ENCODE measurements around the gene GADD45A.
"Not testable (repeated sequence)": the region's sequence is repeated elsewhere in the genome, so short reads cannot be mapped to it uniquely, and the experiment has no call there.

GADD45A gene

DNA sequence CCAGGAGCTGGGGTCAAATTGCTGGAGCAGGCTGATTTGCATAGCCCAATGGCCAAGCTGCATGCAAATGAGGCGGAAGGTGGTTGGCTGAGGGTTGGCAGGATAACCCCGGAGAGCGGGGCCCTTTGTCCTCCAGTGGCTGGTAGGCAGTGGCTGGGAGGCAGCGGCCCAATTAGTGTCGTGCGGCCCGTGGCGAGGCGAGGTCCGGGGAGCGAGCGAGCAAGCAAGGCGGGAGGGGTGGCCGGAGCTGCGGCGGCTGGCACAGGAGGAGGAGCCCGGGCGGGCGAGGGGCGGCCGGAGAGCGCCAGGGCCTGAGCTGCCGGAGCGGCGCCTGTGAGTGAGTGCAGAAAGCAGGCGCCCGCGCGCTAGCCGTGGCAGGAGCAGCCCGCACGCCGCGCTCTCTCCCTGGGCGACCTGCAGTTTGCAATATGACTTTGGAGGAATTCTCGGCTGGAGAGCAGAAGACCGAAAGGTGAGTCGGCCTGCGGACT is at the start of gene GADD45A:
Gene GADD45A, plus strand, starts transcription at position 135 of the 491 bp plus-strand sequence. Its CDS starts 294 bp downstream, at position 429.
- peak; percentile 91 to 92 for DNase-seq (ENCODE audit: low read depth in 2 of 2)

DNA sequence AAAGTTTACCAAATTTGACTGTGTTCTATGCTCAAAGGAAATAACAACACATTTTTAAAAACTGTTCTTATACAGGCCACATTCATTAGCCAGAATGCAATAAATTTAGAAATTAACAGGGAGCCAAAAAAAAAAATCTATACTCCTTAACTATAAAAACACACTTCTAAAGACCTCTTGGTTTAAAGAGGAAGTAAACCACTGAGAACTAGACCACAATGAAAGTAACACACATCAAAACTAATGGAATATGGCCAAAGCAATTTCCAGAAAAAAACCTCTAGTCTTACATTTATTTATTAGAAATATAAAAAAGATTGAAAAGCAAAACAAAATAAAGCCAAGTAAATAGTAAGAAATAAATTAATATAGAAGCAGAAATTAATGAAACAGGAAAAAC is 48.9 kb upstream of the GADD45A start:
- no peak for DNase-seq (ENCODE audit: low read depth in 2 of 2)

- no peak for DNase-seq (ENCODE audit: low read depth in 2 of 2)
Measured at GRCh38 chr1:67639361-67639760, 45.6 kb upstream of the GADD45A start.

- DNase-seq (ENCODE audit: low read depth in 2 of 2) = no peak
Measured at GRCh38 chr1:67642629-67643028, 42.4 kb upstream of the GADD45A start.

DNA sequence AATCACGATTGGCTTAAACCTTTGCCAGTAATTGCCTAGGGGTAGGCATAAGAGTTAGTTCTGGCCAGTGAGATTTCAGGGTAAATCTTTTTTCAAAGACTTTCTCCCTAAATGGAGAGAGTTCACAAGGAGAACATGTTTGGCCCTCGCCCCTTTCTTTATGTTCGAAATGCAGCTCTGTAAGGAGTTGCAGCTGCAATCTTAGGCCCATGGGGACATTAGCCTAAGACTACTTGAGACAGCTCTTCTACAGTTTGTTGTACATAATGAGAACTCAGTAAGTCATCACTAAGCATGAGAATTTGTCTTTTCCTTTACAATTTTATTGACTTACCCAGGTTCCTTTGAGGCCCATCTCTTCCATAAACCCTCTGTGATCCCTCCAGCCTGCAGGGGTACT is 40.4 kb upstream of the GADD45A start:
- DNase-seq (ENCODE audit: low read depth in 2 of 2) = no peak

DNA sequence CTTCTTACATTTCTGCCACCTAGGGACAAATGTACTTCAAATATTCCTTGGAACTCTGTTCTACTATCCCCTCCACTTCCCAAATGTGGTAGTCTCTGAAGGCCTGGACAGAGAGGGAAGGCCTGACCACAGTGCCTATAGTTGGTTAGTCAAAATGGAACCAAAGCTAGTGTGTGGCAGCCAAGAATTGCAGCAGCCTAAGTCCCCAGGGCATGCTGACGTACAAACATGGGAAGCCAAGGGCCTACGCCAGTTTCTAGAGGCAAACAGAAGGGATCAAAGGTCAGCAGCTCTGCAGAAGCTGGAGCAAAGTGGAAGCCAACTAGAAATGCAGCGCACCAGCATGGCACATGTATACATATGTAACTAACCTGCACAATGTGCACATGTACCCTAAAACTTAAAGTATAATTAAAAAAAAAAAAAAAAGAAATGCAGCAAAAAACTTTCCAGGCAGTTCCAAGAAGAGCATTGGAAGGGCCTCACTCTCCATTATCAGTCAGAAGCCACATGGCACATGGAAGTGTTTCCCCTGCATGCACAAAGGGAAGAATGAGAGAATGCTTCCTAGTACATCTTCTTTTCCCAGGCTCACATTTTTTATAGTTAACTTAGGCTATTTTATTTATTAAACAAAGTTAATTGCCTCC is 39.4 kb upstream of the GADD45A start:
- DNase-seq (ENCODE audit: low read depth in 2 of 2) = no peak

DNA sequence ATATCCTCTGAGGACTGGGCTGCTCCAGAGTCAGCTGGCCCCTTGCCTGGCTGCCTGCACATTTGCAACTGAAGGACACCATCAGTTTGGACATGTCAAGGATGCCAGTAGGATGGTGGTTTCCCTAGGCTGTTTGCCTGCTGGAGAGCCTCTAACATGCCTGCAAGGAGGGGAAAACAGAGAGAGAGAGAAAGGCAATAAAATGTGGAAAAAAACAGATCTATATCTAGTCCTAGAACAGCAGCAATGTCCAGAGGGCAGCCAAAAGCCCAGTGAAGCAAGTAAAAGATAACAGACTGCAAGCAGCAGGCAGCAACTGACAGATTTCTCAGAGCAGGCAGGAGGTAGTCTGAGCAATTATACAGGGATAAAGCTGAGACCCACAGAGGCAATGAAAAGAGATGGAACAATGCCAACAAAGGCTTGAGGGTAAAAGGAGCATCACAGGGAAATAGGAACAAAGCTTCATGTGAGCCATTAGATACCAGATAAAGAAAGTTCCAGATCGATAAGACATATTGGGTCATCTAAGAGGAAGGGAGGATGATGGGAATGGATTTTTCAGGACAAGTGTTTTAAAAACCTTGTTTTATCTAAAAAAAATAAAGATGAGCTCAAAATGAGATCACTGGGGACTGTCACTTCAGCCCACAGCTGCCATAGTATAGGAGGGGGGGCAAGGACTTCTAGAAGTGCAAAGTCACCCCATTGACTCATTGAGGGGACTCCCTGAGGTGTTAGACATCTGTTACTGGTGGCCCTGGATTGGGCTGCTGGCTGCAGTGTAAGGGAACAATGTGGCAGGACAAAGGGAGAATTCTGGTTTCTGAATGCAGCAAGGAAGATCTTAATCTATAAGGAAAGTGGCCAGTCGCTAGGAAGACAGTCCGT is 38.6 kb upstream of the GADD45A start:
- no peak for DNase-seq (ENCODE audit: low read depth in 2 of 2)

DNA sequence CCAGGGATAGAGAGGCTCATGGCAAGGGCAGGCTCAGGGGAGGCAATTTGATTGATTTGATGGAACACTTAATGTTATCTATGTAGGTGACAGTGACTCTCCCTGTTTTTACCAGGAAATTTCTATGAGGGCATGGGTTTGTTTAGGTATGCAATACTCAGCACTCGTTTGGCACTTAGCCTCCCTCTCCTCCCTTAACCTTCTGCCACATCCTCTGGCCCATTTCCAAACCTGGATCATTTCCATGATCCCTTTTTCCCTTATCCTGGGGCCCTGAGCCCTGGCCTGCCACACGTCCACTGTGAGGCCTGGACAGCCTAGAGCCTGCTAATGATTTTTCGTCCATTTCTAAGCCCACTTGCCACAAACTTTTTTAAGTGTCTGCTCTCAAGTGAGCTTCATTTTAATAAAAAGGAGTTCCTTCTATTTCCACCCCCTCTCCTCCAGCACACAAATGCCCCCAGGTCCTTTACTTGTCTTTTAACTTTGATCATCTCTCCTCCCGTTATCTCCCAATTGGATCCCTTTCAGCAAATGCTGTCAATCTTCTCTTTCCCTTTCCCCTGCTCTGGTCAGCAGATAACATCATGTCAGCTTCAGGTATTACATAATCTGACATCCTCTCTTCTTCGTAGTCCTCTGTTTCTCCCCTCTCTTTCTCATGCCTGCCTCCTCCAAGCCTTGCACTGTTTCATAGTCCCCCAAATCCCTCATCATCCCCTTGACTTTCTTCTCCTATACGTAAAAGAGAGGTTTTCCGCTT is 37.8 kb upstream of the GADD45A start:
- DNase-seq (ENCODE audit: low read depth in 2 of 2) = no peak

GRCh38 chr1:67647814-67648358 is 37.1 kb upstream of the GADD45A start:
- no peak for DNase-seq (ENCODE audit: low read depth in 2 of 2)

- no peak for DNase-seq (ENCODE audit: low read depth in 2 of 2)
Measured at GRCh38 chr1:67648582-67649326, 36.2 kb upstream of the GADD45A start.

DNA sequence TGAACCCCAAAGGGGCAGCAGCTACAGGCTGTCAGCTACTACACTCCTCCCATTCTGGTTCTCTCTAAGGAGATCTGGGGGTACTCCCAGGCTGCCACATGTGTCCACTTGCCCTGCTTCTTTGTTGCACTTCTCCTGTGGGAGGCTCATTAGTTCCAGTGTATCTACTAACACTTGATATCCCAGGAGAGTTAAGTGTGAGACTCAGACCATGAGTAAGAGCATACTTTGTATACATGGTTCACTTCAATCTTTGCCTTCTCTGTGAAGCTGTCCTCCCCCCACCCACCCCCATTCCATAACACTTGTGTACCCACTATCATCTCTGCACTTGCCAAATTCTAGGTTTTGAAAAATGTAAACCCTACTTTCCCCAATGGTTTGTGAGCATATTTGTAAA is 34.9 kb upstream of the GADD45A start:
- DNase-seq (ENCODE audit: low read depth in 2 of 2) = no peak

- no peak for DNase-seq (ENCODE audit: low read depth in 2 of 2)
Measured at GRCh38 chr1:67651031-67651430, 34.0 kb upstream of the GADD45A start.

DNA sequence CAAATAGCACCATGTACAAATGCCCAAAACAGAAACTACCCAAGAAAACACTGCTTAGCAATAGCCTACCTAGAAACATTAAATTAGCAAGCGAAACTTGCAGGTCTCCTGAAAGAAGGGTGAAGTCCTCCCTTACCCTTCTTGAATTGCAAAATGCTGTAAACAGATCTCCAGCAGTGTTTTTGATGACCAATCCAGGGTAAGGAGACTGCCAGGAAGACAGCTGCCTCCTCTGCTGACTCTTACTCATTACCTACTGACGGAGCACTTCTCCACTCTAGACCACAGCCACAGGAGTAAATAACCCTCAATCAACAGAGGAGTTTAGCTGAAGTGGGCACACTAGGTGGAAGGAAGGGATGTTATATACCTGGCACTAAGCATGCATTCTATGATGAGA is 32.2 kb upstream of the GADD45A start:
- no peak for DNase-seq (ENCODE audit: low read depth in 2 of 2)

DNA sequence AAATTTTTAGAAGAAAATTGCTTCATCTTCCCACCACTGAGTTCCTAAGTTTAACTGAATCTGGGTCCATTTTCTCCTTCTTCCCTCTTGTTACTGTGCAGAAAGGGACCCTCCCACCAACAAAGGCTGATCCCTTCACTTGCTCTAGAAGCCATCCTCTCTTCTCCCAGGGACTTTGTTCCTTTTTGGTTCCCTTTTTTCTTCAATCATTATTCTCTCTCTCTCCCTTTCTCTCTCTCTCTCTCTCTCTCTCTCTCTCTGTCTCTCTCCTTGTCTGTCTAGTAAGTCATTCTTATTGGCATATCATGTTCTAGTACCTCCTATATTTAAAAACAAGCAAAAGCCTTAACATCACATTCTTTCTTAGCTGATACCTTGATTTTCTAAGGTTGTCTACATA is 31.7 kb upstream of the GADD45A start:
- no peak for DNase-seq (ENCODE audit: low read depth in 2 of 2)

GRCh38 chr1:67655581-67655980 is 29.4 kb upstream of the GADD45A start:
- no peak for DNase-seq (ENCODE audit: low read depth in 2 of 2)

GRCh38 chr1:67657152-67657551 is 27.8 kb upstream of the GADD45A start:
- not testable (repeated sequence) for DNase-seq (ENCODE audit: low read depth in 2 of 2)

GRCh38 chr1:67659229-67659628 is 25.8 kb upstream of the GADD45A start:
- DNase-seq (ENCODE audit: low read depth in 2 of 2) = no peak

GRCh38 chr1:67662884-67663283 is 22.1 kb upstream of the GADD45A start:
- DNase-seq (ENCODE audit: low read depth in 2 of 2) = no peak

DNA sequence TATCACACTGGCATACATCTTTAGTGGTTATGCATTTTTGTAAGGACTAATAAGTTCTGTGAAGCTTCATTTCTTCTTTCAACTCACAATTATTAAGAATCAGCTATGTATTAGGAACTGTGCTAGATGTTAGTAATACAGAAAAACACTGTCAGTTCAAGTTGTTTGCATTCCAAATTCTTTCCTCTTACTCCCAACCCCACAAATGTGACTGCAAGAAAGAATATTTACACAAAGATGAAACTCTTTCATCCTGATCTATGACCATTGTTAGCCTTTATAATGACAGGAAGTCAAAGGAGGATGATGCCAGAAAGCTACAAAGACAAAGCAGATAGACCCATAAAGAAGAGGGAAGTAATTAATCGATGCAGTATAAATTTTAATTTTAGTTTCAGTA is 21.0 kb upstream of the GADD45A start:
- no peak for DNase-seq (ENCODE audit: low read depth in 2 of 2)

- not testable (repeated sequence) for DNase-seq (ENCODE audit: low read depth in 2 of 2)
Measured at GRCh38 chr1:67665307-67665706, 19.7 kb upstream of the GADD45A start.

DNA sequence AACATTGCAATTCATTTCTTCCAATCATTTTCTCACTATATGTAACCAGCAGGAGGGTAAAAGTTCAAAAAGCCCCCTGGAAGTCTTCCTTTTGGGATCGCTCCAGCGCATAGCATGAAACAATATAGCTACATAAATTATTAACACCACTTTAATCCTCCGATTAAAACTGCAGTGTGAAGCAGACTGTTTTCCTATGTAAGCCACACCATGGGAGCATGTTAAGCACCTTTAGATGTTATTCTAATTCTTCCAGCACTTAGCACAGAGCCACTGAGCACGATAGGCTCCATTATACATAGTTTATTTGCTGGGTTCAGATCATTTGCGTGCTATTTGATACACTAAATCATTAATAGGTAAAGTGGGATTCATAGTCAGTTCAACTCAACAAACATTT is 18.4 kb upstream of the GADD45A start:
- DNase-seq (ENCODE audit: low read depth in 2 of 2) = no peak
